Body of pancreas (tissue), 4 donors: ENCODE results near the gene GUK1. TPM values are rescaled to one million over a fixed set of nuclear protein-coding genes. Genes with fewer than 3 reads are reported as not detected.

Experiments
- ATAC-seq: fragments of 150-250 bp; one replicate; pipeline ENCODE4 v1.9.1; 2016
- DNase-seq, 4 donors: peaks; one replicate each; pipeline ENCODE4 v3.0.0-alpha.2; 2019
- H3K27ac ChIP-seq, 4 donors: fragments of 200-600 bp; sonication (generic); 1 replicate in 3 of 4; 2 replicates in 1 of 4; pipeline versions ENCODE4 v1.5.1 to v1.6.1; 2016 to 2019; ENCODE audit warnings: mild to moderate bottlenecking in 1 of 4, mixed read lengths in 1 of 4, moderate library complexity in 1 of 4
- H3K27me3 ChIP-seq, 2 donors: fragments of 200-600 bp; sonication (generic); one replicate each; pipeline ENCODE4 v1.6.0; 2016; ENCODE audit warnings: mild to moderate bottlenecking in 1 of 2
- H3K36me3 ChIP-seq, 2 donors: fragments of 200-600 bp; sonication (generic); replicated peaks in 1 of 2; 2 replicates each; pipeline ENCODE4 v1.5.1; 2016; ENCODE audit warnings: low read depth in 2 of 2; ENCODE audit not compliant: insufficient read depth in 1 of 2
- H3K4me1 ChIP-seq: fragments of 200-600 bp; sonication (generic); one replicate; pipeline ENCODE4 v1.6.0; 2016
- H3K4me3 ChIP-seq, 2 donors: fragments of 200-600 bp; sonication (generic); 1 replicate in 1 of 2; 2 replicates in 1 of 2; pipeline ENCODE4 v1.5.1; 2016 to 2019
- H3K9me3 ChIP-seq, 3 donors: fragments of 200-600 bp; sonication (generic); 1 replicate in 2 of 3; 2 replicates in 1 of 3; pipeline ENCODE4 v1.5.1; 2016
- CTCF ChIP-seq, 7 experiments: fragments of 450-650 bp in 4 of 7; fragments of 200-600 bp in 3 of 7; sonication (generic) in 3 of 7; IDR thresholded peaks; one replicate each; pipeline ENCODE4 v1.5.1; 2016 to 2019; ENCODE audit warnings: antibody characterized with exemption in 7 of 7
- POLR2A ChIP-seq, 3 donors: fragments of 450-650 bp; IDR thresholded peaks; one replicate each; pipeline ENCODE4 v1.6.1; 2016; ENCODE audit warnings: antibody characterized with exemption in 3 of 3, mild to moderate bottlenecking in 2 of 3
- WGBS, 2 donors: methylation state at CpG; one replicate each; pipeline ENCODE4 v1.1.5; 2017; 5-methylcytosine and 5-hydroxymethylcytosine counted together
- intact Hi-C: fragments of 100-400 bp; cut with DNase I; formaldehyde crosslinking; loops from one replicate; pipeline ENCODE4 v1.15.1; 2023
- total RNA-seq, 2 donors: library from RNA; depleted of rRNA; stranded (reverse); fragments of >200 nt; gene quantifications; one replicate each; pipeline ENCODE4 v1.1.0, GENCODE V29; 2016

GUK1 gene
- total RNA-seq, 2 donors from 2014 or later: 210 to 216 TPM

- no peak overlapping the region for H3K4me3 ChIP-seq
- no peak overlapping the region for H3K27ac ChIP-seq
- no peak for ATAC-seq
- no peak for TF ChIP-seq POLR2A (IDR thresholded peaks at IDR 0.05)
- TF ChIP-seq CTCF (IDR thresholded peaks at IDR 0.05): no peak
- DNase-seq: no peak
- intact Hi-C loops: no loop called here
- WGBS, 2 donors: 59 to 74% methylated on average over 3 to 14 of the region's 14 CpGs
- no peaks in the 10 kb centered on the region for H3K27me3 ChIP-seq
- no peaks in the 10 kb centered on the region for H3K36me3 ChIP-seq
- no peaks in the 10 kb centered on the region for H3K9me3 ChIP-seq
- peaks cover 15% of the 10 kb centered on the region for H3K4me1 ChIP-seq
These were observed 19.1 kb downstream of the GUK1 start for GRCh38 chr1:228159008-228159665.

GRCh38 chr1:228160201-228160761, 20.2 kb downstream of the GUK1 start:
- ATAC-seq (no peak), DNase-seq (no peak)
- H3K36me3 ChIP-seq: no peaks in the 10 kb centered on the region
- no peaks in the 10 kb centered on the region for H3K9me3 ChIP-seq
- TF ChIP-seq POLR2A (IDR thresholded peaks at IDR 0.05): no peak
- TF ChIP-seq CTCF (IDR thresholded peaks at IDR 0.05): no peak
- intact Hi-C loops: no loop called here
- no peak overlapping the region for H3K4me3 ChIP-seq
- H3K27me3 ChIP-seq: no peaks in the 10 kb centered on the region
- H3K4me1 ChIP-seq: peaks cover 20% of the 10 kb centered on the region
- no peak overlapping the region for H3K27ac ChIP-seq
- 56 to 60% methylated on average over 3 to 13 of the region's 15 CpGs for WGBS, 2 donors

GRCh38 chr1:228161362-228161761, 21.3 kb downstream of the GUK1 start:
- H3K27ac ChIP-seq: no peak overlapping the region
- 21 to 30% methylated on average over 6 to 7 of the region's 7 CpGs for WGBS, 2 donors
- peaks cover 22% of the 10 kb centered on the region for H3K4me1 ChIP-seq
- H3K9me3 ChIP-seq: no peaks in the 10 kb centered on the region
- no peak overlapping the region for H3K4me3 ChIP-seq
- TF ChIP-seq POLR2A (IDR thresholded peaks at IDR 0.05) (no peak), CTCF (IDR thresholded peaks at IDR 0.05) (no peak)
- H3K27me3 ChIP-seq: no peaks in the 10 kb centered on the region
- DNase-seq (no peak), ATAC-seq (no peak)
- no peaks in the 10 kb centered on the region for H3K36me3 ChIP-seq
- intact Hi-C loops: no loop called here

GRCh38 chr1:228161866-228162265, 21.8 kb downstream of the GUK1 start:
- Histone ChIP-seq H3K4me3 (no peak overlapping the region), H3K36me3 (no peaks in the 10 kb centered on the region), H3K27ac (peak overlapping the region in 1 of 4 donors; percentile 29), H3K27me3 (no peaks in the 10 kb centered on the region), H3K9me3 (no peaks in the 10 kb centered on the region), H3K4me1 (peaks cover 27% of the 10 kb centered on the region)
- TF ChIP-seq CTCF (IDR thresholded peaks at IDR 0.05): no peak
- no peak for TF ChIP-seq POLR2A (IDR thresholded peaks at IDR 0.05)
- ATAC-seq: no peak
- intact Hi-C loops: no loop called here
- no peak for DNase-seq
- WGBS, 2 donors: 33 to 58% methylated on average over 2 to 9 of the region's 9 CpGs
